ENCODE results near the gene MRPS18A.

- TF ChIP-seq CTCF (IDR thresholded peaks at IDR 0.05): no peak
- no peak for TF ChIP-seq EZH2 (IDR thresholded peaks at IDR 0.05; ENCODE audit: borderline replicate concordance, insufficient read depth, low read depth, low read length, poor library complexity, severe bottlenecking)
These were observed 39.3 kb downstream of the MRPS18A start for GRCh38 chr6:43648248-43648647.

All from B cell (primary cell).